HG03025 (cell line): ENCODE data around the gene RNU2-1.
"Not testable (repeated sequence)": the region's sequence is repeated elsewhere in the genome, so short reads cannot be mapped to it uniquely, and the experiment has no call there.

Source experiments
- ATAC-seq: cut with Tn5 transposase; IDR thresholded peaks from one replicate; pipeline ENCODE4 v1.9.1; 2021; ENCODE audit warnings: mild to moderate bottlenecking, moderate library complexity; ENCODE audit not compliant: unreplicated experiment, low FRiP score

The RNU2-1 gene

DNA sequence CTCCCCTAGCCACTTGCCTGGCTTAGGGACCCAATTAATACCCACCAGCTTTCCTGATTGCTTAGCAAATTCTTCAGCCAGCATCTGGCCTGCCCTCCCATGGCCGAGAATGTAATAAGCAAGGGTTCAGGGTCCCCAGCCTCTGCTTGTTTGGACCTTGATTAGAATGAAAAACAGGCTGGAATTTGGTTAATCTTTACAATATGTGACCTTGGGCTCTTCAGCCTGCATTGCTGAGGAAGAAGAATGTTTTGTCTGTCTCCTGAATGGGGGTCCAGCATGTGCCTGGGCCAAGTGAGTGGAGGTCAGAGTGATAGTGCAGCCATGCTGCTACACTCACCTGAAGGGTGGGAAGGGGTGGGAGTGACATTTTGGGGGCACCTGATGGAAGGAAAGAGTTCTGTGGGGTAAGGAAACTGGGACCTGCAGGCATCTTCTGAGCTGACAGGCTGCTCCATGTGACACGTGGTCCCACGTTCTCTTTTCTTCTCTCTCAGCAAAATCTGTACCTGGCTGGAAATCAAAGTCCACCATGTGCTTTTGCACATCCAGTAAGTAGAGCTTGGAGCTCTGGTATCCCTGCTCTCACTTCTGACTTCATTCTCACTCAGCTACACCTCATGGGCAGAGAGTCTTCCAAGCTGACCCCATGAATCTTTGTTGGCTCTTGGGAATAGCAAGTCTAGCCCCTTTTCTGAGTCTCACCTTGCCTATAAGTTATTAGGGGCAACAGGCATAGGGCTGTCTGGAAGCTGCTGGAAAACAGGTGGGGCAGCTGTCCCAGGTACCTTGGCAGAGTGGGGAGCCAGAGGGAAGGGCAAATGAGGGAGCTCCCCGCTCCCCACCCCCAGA is 16.8 kb downstream of the RNU2-1 start:
- ATAC-seq = no peak

DNA sequence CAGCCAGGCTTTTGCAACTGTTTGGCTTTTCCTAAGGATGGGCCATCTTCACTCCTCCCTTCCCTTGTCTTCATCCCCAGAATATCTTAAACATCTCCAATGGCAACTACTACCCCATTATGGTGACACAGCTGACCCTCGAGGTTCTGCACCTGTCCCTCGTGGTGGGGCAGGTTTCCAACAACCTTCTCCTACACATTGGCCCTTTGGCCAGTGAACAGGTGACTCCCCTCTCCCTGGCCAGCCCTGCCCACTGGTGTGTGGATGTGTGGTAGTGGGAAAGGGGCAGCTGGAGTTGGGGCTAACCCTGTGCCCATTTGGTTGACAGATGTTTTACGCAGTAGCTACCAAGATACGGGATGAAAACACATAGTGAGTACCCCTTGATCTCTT is 17.4 kb downstream of the RNU2-1 start:
- no peak for ATAC-seq

DNA sequence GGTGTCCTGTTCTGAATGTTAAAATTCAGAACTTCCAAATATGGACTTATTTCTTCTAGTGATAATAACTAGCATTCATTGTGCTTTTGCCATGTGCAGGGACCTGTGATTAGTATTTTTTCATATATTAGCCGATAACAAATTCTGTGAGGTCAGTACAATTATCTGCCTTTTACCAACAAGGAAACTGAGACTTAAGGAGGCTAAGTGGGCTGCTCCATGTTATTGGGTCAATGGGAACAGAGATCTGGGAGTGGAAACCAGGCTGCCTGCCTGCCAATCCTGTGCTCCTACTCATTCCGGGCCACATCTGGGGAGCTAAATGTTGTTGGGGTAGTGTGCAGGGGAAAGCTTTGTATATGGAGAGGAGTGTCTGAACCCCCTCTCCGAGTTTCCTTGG is 18.4 kb downstream of the RNU2-1 start:
- no peak for ATAC-seq

DNA sequence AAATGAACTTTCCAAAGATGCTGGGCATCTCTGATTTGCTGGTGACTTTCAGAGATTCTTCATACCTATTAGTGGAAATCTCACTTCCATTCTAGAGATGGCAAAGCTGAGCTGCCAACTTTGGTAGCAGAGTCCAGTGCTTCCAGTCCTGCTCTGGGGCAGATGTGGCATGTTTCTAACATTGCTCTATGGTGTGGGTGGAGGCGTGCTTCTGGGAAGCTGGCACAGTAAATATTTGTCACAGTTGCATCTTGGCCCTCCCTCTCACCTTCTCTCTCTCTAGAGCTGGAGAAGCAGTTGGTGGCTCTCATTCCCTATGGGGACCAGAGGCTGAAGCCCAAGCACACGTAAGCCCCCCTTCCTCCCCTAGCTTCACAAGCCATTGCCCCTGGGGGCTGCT is 20.2 kb downstream of the RNU2-1 start:
- ATAC-seq = no peak

DNA sequence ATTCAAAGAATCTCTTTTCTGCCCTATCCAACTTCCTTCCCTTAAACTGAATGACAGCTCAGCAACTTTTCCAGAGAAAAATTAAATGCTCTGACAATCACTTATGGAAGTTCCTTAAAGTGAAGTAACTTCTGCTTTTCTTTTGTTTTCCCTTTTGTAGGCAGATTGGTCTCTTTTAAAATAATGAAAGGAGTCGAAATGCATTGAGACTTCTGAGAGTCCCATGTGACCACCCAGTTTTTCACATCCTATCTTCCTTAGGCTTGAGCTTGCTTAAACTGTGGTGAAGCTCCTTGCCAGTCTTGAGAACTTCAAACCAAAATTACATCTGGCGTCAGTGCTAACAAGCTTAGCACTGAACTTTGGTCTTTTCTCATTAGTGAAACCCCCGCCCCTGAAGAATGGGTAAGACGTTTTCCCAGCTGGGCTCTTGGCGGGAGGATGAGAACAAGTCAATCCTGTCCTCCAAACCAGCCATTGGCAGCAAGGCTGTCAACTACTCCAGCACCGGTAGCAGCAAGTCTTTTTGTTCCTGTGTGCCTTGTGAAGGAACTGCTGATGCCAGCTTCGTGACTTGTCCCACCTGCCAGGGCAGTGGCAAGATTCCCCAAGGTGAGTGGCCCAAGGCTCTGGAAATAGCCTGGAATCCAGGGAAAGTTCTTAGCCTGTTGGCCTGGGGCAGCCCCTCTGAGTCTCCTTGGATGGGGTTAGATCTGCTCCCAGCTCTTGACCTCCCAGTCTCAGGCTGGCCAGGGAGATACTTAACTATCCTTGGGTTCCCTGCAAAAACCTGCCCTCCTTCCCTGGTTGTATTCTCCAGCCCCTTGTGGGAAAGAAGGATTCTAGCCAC is 20.9 kb downstream of the RNU2-1 start:
- ATAC-seq = no peak

DNA sequence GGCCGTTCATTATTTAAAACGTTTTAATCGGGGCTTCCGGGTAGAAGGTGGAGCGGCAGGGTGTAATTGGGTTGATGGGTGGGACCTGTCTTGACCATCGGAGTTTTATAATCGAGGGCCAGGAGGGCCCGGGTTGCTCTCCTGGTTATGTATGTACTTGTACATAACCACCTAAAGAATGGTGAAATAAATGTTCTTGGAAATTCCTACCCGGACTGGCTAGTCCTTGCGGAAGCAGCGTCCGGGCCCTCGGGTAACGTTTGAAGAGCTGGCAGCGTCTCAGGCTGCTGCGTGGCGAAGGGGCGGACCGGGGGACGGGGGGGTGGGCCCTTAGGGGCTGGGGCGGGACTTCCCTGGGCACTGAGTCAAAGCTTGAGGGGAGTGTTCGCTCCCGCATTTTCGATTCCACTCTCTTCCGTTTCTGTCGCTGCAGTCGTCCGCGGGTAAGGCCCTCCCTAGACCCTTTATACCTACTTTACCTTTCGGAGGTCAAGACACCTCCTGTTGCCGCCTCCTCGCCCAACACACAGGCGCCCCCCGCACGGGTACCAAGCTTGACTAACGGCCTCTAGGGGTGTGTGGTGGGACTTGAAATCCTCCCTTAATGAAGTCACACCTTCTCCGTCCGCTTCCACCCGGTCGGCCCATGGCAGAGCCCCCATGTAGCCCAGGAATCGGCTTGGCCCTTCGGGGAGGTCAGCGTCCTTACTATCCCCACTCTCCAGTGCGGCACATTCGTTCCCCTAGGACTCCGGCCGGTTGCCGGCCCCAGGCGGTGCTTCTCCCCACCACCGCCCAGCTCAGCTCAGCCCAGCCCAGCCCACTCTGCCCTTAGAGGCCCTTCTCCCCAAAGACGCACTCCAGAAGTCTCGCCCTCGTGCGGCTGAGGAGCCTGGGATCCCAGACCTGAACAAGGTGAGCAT is 22.0 kb downstream of the RNU2-1 start, which contains the start of gene TMEM106A:
TSS of gene TMEM106A (plus strand) at position 396 of the 923 bp plus-strand sequence. CDS start 1,167 bp downstream, outside the sequence.
- peak; percentile 60 for ATAC-seq

DNA sequence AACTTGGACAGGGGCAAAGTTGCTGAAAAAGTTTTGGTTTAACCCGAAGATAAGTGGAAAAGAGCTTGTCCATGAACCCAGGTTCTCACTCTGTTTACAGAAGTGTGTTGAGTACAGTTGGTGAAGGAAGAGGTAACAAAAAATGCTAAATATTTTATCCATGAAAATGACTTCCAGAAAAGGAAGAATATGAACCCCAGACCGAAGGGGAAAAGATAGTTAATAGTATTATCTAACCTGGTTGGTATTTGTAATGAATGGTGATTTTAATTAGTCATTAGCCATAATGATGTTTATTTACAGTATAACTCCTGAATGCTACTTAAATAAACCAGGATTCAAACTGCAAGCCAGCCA is 22.7 kb downstream of the RNU2-1 start:
- no peak for ATAC-seq

GRCh38 chr17:43210576-43210975 is 23.2 kb downstream of the RNU2-1 start:
- no peak for ATAC-seq

GRCh38 chr17:43203013-43203412 is 30.8 kb downstream of the RNU2-1 start:
- ATAC-seq = not testable (repeated sequence)

GRCh38 chr17:43200127-43200526 is 33.6 kb downstream of the RNU2-1 start:
- ATAC-seq = no peak

GRCh38 chr17:43199633-43200032 is 34.1 kb downstream of the RNU2-1 start:
- ATAC-seq = no peak

DNA sequence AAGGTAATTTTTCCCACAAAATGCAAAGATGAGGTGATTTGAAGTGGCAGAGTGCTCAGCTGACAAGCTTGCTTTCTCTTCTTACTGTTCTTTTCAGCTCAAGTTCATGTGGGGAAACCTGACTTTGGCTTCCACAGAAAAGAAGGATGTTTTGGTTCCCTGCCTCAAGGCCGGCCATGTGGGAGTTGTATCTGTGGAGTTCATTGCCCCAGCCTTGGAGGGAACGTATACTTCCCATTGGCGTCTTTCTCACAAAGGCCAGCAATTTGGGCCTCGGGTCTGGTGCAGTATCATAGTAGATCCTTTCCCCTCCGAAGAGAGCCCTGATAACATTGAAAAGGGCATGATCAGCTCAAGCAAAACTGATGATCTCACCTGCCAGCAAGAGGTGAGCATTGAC is 40.5 kb downstream of the RNU2-1 start:
- ATAC-seq = no peak

DNA sequence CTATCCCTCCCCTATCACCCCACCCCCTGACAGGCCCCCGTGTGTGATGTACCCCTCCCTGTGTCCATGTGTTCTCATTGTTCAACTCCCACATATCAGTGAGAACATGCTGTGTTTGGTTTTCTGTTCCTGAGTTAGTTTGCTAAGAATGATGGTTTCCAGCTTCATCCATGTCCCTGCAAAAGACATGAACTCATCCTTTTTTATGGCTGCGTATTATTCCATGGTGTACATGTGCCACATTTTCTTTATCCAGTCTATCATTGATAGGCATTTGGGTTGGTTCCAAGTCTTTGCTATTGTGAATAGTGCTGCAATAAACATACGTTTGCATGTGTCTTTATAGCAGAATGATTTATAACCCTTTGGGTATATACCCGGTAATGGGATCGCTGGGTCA is 47.1 kb downstream of the RNU2-1 start:
- not testable (repeated sequence) for ATAC-seq

GRCh38 chr17:43183921-43184320 is 49.9 kb downstream of the RNU2-1 start:
- no peak for ATAC-seq
